HG03521 (cell line): Measurements from ENCODE around the gene STK11.

Experiments used
- ATAC-seq: cut with Tn5 transposase; IDR thresholded peaks from one replicate; pipeline ENCODE4 v1.9.1; 2021; ENCODE audit warnings: mild to moderate bottlenecking, moderate library complexity; ENCODE audit not compliant: unreplicated experiment

Gene STK11

DNA sequence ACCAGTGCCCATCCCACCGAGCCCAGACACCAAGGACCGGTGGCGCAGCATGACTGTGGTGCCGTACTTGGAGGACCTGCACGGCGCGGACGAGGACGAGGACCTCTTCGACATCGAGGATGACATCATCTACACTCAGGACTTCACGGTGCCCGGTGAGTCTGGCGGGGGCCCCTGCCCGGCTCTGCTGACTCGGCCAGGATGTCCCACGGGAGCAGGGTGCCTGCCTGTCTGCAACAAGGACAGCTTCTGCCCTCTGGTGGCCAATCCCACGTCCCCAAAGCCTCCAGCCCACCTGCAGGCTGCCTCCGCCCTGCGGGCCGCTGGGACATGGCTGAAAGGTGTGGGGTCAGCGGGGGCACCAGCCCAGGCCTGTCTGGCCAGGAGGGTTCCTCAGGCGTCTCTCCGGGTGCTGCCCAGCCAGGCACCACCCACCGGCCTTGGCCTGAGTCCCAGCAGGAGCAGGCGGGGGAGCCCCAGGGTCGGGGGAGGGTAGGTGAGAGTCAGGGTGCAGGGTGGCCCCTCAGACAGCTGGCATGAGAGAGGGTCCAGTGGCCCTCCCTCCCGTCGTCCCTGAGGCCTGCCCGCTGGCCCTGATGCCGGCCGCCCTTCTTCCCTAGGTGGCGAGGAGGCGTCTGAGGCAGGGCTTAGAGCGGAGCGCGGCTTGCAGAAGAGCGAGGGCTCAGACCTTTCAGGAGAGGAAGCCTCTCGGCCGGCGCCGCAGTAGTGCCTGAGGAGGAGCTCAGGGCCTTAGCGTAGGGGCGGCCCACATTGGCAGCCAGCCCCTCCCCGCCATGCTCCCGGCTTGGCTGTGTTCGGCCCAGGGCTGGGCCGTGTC, 17.7 kb downstream of the STK11 start:
- no peak for ATAC-seq

DNA sequence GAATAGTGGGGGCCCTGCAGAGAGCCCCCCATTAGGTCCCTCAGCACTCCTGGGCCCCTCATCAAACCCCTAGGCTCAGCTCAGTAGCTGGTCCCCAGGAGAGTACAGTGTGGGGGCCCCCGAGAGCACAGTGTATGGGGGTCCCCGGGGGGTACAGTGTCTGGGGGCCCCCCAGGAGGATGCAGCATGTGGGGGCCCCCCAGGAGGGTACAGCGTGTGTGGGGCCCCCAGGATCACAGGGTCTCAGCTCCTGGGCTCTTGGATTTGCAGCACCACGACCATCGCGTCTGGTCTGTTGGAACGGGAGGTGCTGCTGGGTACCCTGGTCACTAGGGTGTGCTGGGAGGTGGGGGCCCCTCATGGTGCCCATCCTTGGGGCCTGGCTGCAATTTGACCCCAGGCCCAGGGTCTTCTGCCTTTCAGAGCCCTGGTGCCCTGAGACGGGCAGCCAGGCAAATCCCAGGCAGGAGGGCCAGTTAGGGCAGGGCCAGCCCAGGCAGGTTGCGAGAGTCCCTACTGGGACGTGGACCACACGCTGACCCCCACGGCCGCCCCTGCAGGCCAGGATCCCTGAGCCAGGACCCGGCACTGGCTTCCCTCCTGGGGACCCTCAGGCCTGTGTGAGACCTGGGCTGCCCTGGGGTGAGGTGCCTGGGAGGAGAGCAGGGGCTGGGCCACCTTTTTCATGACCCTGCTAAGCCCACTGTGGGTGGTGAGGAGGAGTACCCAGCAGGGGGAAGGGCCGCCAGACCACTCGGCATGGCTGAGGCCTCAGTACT, 18.7 kb downstream of the STK11 start:
- no peak for ATAC-seq

DNA sequence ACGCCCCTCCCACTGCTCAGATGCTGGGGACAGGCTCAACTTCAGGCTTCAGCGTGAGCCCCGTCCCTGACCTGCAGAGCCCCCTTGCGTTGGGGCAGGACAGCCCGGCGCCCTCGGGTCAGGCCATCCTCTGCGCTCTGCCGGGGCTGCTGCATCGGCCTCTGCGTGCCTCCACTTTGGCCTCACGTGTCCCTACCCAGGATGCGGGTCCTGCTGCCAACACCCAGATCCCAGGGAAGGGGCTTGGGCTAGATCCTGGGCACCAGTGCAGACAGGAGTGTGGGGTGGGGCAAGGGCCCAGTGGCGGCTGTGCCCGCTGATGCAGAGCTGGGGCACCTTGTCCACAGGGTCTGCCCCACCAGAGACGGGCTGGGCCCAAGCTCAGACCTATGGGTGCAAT, 19.3 kb downstream of the STK11 start:
- no peak for ATAC-seq

DNA sequence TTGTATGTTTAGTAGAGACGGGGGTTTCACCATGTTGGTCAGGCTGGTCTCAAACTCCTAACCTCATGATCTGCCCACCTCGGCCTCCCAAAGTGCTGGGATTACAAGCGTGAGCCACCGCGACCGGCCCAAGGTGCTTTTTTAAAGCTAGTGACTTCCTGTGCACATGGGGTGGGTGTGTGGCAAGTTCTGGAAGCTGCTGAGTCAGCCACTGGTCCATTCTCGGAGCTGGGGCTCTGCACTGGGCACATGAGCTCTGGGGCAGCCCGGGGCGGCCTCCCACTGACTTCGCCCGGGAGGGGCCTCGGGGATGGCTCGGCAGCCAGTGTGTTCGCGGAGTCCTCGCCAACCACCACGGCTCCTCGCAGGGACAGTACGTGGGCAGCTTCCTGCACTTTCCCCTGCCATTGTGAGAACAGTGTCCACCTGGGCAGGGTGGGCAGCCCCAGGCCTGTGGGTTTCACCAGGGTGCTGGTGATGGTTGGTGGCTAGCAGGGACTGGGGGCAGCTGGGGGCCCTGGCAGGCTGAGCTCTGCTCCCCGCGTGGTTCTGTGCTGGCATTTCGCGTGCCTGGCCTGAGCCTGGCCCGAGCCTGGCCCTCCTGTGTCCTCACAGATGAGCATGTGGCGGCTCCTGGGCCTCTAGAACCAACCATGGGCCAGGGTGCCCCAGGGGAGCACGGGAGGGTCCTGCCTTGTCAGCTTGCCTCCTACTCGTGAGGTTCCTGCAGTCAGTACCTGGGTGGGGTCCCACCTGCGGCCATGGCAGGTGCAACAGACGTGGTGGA, 20.1 kb downstream of the STK11 start:
- no peak for ATAC-seq

DNA sequence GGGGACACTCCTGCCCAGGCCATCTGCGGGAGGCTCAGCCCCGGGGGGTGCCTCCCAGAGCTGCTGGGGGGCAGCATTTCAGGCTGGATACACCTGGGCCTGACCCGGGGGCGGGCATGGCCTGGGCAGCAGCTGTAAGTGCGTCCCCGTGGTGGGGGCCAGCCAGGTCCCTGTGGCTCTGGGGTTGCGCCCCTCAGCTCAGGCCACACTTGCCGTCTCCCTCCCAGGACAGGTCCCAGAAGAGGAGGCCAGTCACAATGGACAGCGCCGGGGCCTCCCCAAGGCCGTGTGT, 20.6 kb downstream of the STK11 start:
- no peak for ATAC-seq

DNA sequence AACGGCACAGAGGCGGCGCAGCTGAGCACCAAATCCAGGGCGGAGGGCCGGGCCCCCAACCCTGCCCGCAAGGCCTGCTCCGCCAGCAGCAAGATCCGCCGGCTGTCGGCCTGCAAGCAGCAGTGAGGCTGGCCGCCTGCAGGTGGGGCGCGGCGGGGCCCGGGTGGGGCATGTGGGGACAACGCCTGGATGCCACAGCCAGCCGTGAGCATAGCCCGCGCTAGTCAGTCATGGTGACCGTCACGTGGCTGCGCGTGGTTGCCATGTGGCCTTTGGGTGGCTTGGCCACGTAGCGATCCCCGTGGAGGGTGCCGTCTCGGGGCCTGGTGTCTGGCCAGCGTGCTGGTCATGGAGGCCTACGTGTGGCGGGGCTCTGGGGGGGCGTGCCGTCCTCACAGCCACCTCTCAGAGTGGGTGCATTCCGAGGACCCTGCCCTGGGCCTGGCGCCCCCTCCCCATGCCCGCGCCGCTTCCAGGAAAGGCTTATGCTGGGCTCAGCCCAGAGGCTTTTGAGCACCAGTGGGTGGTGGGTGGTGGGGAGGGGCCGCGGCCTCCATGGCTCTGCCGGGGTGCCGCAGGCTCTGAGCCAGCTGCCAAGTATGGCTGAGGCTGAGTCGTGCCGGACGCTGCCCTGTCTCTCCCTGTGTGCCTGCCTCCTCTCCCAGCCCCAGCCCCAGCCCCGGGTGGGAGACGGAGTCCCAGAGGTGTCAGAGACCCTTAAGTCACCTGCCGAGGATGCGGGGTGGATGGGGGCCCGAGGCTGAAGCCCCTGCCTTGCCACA, 21.1 kb downstream of the STK11 start:
- no peak for ATAC-seq

DNA sequence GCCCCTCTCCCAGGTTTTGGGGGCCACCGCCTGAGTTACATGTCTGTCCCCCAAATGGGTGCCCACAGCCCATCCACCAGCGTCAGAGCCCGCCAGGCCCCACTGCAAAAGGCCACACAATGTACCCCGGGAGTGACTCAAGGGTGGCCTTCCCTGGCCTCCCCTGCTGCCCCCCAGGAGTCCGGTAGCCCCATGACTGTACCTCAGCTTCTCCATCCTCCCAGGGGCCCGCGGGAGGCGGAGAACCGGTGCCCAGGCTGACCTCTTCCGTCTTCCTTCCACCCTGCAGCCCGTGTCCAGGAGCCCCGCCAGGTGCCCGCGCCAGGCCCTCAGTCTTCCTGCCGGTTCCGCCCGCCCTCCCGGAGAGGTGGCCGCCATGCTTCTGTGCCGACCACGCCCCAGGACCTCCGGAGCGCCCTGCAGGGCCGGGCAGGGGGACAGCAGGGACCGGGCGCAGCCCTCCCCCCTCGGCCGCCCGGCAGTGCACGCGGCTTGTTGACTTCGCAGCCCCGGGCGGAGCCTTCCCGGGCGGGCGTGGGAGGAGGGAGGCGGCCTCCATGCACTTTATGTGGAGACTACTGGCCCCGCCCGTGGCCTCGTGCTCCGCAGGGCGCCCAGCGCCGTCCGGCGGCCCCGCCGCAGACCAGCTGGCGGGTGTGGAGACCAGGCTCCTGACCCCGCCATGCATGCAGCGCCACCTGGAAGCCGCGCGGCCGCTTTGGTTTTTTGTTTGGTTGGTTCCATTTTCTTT, 21.9 kb downstream of the STK11 start:
- no peak for ATAC-seq

DNA sequence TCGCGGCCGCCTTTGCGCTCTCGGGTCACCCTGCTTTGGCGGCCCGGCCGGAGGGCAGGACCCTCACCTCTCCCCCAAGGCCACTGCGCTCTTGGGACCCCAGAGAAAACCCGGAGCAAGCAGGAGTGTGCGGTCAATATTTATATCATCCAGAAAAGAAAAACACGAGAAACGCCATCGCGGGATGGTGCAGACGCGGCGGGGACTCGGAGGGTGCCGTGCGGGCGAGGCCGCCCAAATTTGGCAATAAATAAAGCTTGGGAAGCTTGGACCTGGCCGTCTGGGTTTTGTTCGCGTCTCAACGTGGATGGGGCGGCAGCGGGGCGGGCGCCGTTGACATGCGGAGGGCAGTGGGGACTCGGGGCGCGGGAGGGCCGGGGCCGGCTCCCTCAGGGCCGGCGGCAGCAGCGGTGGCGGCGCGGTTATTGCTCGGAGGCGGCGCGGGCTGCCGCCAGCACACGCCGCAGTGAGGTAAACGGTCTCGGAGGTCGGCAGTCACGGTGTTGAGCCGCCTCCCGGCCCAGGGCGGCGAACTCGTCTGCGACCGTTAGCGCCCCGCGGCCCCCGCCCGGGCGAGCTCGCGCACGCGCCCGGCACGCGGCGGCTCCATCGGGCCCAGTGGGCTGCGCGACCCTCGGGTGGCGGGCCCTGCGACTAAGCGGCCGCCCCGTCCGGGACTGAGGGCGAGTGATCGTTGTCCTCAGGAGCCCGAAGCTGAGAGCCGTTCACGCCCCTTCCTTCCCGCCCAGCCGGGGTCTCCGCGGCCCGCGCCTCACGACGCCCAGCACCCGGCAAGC, 22.8 kb downstream of the STK11 start:
- ATAC-seq = no peak

DNA sequence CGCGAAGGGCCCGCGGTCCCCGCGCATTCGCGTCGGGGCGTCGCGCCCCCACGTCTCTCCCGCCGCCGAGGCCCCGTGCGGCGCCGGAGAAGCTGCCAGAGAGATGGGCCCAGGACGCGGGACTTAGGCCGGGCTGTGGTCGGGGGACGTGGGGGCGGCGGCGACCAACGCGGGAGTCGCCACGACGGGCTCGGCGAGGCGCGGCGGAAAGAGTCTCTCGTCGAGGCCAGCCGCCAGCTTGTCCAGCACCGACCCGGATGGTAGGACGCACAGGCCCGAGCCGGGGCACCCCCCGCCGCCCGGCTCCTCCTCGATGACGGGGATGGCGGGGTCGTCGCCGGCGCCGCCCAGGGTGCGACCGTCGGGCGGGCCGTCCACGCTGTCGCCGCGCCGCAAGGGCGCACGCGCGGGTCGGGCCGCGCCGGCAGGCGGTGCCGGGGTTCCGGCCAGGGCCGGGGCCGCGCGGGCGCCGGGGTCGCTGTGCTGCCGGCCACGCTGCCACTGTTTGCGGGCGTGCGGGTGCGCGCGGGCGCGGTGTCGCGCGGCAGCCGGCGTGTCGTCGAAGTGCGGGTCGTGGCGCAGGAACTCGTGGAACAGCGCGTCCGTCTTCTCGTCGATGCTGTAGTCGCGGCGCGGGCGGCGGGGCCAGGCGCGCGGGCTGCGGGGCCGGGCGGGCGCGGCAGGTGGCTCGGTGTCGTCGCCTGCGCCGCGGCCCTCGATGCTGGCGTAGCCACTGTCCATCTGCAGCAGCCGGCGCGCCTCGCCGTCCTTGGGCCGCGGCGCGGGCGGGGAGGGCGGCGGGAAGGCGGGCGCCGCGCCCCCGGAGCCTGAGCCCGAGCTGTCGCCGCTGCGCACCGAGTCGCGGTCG, 23.7 kb downstream of the STK11 start:
- ATAC-seq = no peak

DNA sequence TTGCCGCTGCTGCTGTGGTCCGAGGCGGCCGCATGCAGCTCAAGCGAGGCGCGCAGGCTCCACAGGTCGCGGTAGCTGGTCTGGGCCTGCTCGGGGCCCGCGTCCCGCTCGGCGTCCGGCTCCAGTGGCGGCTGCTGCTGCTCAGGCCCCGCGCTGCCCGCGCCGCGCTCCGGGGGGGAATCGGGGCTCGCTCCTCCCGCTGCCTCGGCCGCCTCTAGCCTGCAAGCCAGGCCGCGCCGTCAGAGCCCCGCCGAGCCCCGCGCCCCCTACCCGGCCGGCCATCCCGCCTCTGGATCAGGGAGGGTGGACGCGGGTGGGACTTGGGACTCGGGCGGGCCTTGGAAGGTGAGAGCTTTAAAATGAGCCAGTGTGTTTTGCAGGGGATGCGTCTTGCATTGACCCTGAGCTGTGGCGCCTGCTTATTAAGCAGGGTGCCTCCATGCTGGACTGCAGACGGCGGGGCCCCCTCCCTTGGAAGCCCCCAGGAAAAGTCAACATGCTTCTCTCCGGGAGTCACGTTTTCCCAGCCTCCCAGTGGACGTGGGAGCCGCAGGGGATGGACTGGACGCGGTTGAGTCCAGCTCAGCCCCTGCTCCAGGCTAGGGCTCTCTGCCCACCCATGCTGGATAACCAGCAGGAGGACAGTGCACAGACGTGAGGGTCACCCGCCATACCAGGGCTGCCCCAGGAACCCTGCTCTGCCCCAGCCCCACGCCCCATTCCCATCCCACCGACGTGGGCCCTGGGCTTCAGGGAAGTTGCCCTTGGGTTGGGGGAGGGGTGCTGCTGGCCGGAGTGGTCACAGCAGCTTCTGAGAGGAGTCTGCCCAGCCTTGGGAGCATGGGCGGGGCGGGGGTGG, 24.6 kb downstream of the STK11 start:
- no peak for ATAC-seq

DNA sequence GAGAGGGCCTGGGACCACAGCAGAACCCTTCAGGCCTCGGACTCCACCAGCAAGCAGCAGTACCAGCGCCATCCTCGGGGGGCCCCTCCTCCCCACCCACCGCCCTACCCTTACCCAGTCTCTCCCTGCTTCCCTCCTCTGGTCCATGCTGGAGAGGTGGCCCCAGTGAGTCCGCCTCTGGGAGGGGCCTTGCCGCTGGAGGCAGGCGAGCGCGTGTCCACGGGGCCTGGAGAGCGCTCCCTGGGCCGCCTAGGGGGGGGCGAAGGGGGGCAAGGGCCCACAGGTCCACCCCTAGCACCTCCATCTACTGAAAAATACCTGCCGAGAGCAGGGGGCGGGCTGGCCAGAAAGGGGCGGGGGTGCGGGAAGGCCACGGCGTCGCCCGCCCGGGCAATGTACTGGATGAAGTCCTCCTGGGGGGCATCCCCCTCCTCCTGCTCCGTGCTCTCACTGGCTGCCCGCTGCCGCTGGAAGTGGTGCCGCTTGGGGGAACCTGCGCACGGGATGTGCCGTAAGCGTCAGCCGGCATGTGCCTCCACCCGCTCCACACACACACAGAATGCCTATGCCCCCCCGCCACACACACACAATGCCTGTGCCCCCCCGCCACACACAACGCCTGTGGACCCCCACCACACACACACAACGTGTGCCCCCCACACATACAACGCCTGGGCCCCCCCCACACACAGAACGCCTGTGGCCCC, 25.4 kb downstream of the STK11 start:
- ATAC-seq = no peak

DNA sequence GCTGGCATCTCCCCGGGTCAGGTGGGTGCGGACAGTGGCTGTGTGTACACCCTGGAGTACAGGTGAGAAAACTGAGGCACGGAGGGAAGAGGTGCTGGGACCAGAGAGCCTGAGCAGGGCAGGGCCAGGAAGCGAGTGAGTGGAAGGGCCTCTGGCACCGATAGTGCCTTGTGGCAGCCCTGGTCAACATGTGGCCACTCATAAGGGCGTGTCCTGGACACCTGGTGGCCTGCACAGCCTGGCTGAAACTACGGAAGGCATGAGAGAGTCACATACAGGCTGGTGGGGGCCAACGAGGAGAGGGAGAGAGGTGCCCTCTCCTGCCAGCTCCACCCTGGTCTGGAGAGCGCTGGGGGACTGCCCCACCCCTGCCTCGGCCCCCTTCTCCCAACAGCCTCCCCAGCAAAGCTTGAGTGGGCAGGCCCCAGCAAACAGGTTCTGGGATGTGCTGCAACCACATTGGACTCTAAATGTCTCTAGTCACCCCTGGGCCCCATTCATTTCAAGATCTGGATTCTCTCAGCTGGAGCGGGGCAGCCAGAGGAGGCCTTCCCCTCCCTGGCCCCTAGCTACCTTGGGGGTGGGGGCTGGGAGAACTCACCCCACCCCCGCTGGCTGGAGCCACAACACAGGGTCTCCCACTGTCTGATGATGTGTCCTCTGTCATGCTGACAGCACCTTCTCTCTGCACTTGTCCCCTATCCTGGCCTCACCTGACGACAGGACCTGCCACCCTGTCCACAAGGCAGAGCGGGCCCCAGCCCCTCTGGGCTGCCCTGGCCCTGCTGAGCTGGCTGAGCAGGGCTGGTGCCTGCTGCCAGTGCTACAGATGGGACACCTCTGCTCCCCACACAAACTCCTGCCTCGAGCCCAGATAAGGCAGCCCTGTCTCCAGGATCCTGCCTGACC, 26.4 kb downstream of the STK11 start:
- ATAC-seq = no peak

DNA sequence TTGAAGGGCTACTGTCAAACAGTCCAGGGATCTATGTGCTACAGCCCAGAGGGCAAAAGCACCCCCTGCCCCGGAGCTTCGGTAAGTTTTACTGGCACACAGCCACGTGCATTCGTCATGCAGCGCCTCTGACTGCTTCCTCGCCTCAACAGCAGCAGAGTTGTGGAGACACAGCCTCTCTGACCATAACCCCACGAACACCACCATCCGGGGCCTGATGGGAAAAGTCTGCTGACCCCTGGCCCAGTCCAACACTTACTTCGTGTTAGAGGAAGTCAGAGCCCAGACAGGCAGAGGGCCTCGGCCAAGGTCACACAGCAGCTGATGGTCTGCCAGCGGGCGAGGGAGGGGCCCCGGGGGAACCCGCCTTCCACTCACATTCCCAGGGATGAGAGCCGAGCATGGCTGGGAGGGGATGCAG, 27.1 kb downstream of the STK11 start:
- no peak for ATAC-seq

DNA sequence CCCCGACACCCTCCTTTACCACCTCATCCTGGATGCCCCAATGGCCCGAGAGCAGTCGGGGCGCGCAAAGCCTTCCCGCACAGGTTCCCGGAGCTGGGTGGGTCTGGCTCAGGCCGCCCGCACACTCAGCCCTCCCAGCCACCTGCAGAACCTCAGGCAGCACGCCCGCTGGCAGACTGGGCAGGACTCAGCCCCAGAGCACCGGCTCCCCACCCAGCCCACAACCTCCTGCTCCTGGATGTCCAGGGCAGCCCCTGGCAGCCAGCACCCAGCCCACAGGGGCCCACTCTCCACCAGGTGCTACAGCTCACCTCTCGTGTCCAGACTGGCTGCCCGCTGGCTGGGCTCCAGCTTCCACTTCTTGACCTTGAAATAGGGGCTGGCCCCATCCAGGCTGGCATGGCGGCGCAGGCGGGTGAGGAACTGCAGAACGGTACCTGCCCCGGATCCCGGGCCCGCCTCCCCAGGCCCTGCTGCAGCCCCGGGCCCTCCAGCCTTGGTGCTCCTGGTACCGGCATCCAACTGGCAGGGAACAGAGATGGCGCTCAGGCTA, 27.6 kb downstream of the STK11 start:
- no peak for ATAC-seq
